Mucosa of gallbladder (tissue), 1 donor: ENCODE measurements around the gene SASH3. TPM values are rescaled to one million over a fixed set of nuclear protein-coding genes. Genes with fewer than 3 reads are reported as not detected.
"Not testable (repeated sequence)": the region's sequence is repeated elsewhere in the genome, so short reads cannot be mapped to it uniquely, and the experiment has no call there.

ENCODE experiments used
- DNase-seq: peaks from one replicate; pipeline ENCODE4 v3.0.0-alpha.2; 2020; ENCODE audit warnings: low spot score
- total RNA-seq: library from RNA; stranded (reverse); gene quantifications from one replicate; pipeline ENCODE4 v1.2.1, GENCODE V29; 2021
- donor health status: DM: no; HTN: no; CAD: no.

Gene SASH3
- total RNA-seq: 13.6 TPM

- DNase-seq: peak; percentile 38
Measured at GRCh38 chrX:129779747-129780146, at the start of gene SASH3. Gene SASH3 (plus strand): TSS chrX:129779949. CDS start chrX:129780098, 149 bp downstream.

- no peak for DNase-seq
Measured at GRCh38 chrX:129731228-129731627, 48.5 kb upstream of the SASH3 start.

- DNase-seq: no peak
Measured at GRCh38 chrX:129732857-129733256, 46.9 kb upstream of the SASH3 start.

GRCh38 chrX:129733335-129733734 lies 46.4 kb upstream of the SASH3 start:
- DNase-seq: no peak

GRCh38 chrX:129736491-129736890 lies 43.3 kb upstream of the SASH3 start:
- no peak for DNase-seq

GRCh38 chrX:129737916-129738315 lies 41.8 kb upstream of the SASH3 start:
- DNase-seq: no peak

GRCh38 chrX:129738466-129739308 lies 41.1 kb upstream of the SASH3 start, which contains the start of gene XPNPEP2:
Gene XPNPEP2 (plus strand): TSS chrX:129738979. CDS start chrX:129739214, 235 bp downstream.
- DNase-seq: no peak

GRCh38 chrX:129739578-129739977 lies 40.2 kb upstream of the SASH3 start:
- DNase-seq: no peak

GRCh38 chrX:129741880-129742758 lies 37.6 kb upstream of the SASH3 start:
- no peak for DNase-seq

GRCh38 chrX:129742759-129743152 lies 37.0 kb upstream of the SASH3 start:
- DNase-seq: not testable (repeated sequence)

GRCh38 chrX:129743821-129744220 lies 35.9 kb upstream of the SASH3 start:
- no peak for DNase-seq

- no peak for DNase-seq
Measured at GRCh38 chrX:129744861-129745321, 34.9 kb upstream of the SASH3 start.

- DNase-seq: no peak
Measured at GRCh38 chrX:129746557-129747470, 32.9 kb upstream of the SASH3 start.

- no peak for DNase-seq
Measured at GRCh38 chrX:129747533-129747932, 32.2 kb upstream of the SASH3 start.

- DNase-seq: no peak
Measured at GRCh38 chrX:129748305-129748704, 31.4 kb upstream of the SASH3 start.

- DNase-seq: no peak
Measured at GRCh38 chrX:129749069-129749468, 30.7 kb upstream of the SASH3 start.

- DNase-seq: no peak
Measured at GRCh38 chrX:129750971-129751370, 28.8 kb upstream of the SASH3 start.

GRCh38 chrX:129754056-129755024 lies 25.4 kb upstream of the SASH3 start:
- no peak for DNase-seq

GRCh38 chrX:129755779-129756650 lies 23.7 kb upstream of the SASH3 start:
- DNase-seq: no peak
